ENCODE data around the gene UFD1. TPM values are rescaled to one million over a fixed set of nuclear protein-coding genes. Genes with fewer than 3 reads are reported as not detected.

UFD1 gene
- total and polyA plus RNA-seq, 2 of the 4 experiments (the other 2 are of a cell fraction), result 149 to 152 TPM

- Histone ChIP-seq H4K5ac (ENCODE audit: low read depth, low read length) (no peak overlapping the region), H3K27me3 (ENCODE audit: control insufficient read depth, insufficient read depth, low read length) (no peaks in the 10 kb centered on the region), H3K4me1 (ENCODE audit: control insufficient read depth, insufficient read depth, low read length) (peaks cover 3% of the 10 kb centered on the region), H3K14ac (replicated peaks; ENCODE audit: low read depth, low read length) (no peak overlapping the region), H4K20me1 (ENCODE audit: insufficient read depth, low read length) (no peaks in the 10 kb centered on the region), H2BK15ac (ENCODE audit: low read depth, low read length) (no peak overlapping the region), H3K4ac (ENCODE audit: low read depth, low read length) (no peak overlapping the region), H3K9ac (ENCODE audit: low read depth, low read length) (no peak overlapping the region), H4K91ac (ENCODE audit: insufficient read depth, low read depth, low read length) (no peak overlapping the region), H3K36me3 (ENCODE audit: control insufficient read depth, insufficient read depth, low read length) (peaks cover 4% of the 10 kb centered on the region), H2BK120ac (ENCODE audit: low read depth, low read length) (no peak overlapping the region), H3K4me3 (ENCODE audit: insufficient read depth, low read depth, low read length) (no peak overlapping the region), H3K18ac (ENCODE audit: low read depth, low read length) (no peak overlapping the region), H4K8ac (ENCODE audit: low read depth in 2 of 2, low read length in 2 of 2) (no peak overlapping the region), H2AFZ (replicated peaks; ENCODE audit: low read length, poor library complexity) (no peak overlapping the region), H3K23ac (ENCODE audit: low read depth, low read length) (no peak overlapping the region), H3K9me3 (ENCODE audit: control insufficient read depth, insufficient read depth, low read length) (no peaks in the 10 kb centered on the region), H3K9me1 (ENCODE audit: insufficient read depth, low read length) (peaks cover 4% of the 10 kb centered on the region; the same call in 1 of the 2 replicates), H2BK20ac (ENCODE audit: low read depth, low read length) (no peak overlapping the region), H2BK5ac (ENCODE audit: low read depth, low read length, poor library complexity, severe bottlenecking) (no peak overlapping the region), H3K56ac (ENCODE audit: extremely low read depth, insufficient read depth, low read length) (no peak overlapping the region), H3K4me2 (ENCODE audit: low read depth, low read length) (no peak overlapping the region), H3K79me1 (ENCODE audit: low read depth in 1 of 2, low read length in 2 of 2) (no peaks in the 10 kb centered on the region), H2AK9ac (replicated peaks; ENCODE audit: low read depth, low read length, poor library complexity) (no peak overlapping the region), H2AK5ac (ENCODE audit: low read depth, low read length) (no peak overlapping the region), H3K27ac (ENCODE audit: insufficient read depth, low read length) (no peak overlapping the region)
- ChIA-PET CTCF (no interaction called here), POLR2A (ENCODE audit: unreplicated experiment) (no interaction called here)
- DNase-seq (no peak), ATAC-seq (ENCODE audit: low read depth) (no peak)
- 67% methylated on average over 1 of the region's 7 CpGs; no CpG with 5 or more reads in 1 of the 2 experiments for WGBS, 2 experiments (ENCODE audit: extremely low coverage in 2 of 2, insufficient read length in 1 of 2)
- in situ Hi-C loops (cut with MboI; ENCODE audit: low sequenced_read_pairs), result no loop called here
- dilution Hi-C loops (cut with HindIII; ENCODE audit: low sequenced_read_pairs, unreplicated experiment), result no loop called here
- no TSS peak for BruUV-seq (replicated peaks)
- TF ChIP-seq, protein P1, sequence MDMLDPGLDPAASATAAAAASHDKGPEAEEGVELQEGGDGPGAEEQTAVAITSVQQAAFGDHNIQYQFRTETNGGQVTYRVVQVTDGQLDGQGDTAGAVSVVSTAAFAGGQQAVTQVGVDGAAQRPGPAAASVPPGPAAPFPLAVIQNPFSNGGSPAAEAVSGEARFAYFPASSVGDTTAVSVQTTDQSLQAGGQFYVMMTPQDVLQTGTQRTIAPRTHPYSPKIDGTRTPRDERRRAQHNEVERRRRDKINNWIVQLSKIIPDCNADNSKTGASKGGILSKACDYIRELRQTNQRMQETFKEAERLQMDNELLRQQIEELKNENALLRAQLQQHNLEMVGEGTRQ (IDR thresholded peaks at IDR 0.05; ENCODE audit: low read depth, low read length), result no peak
- TF ChIP-seq CHD1 (IDR thresholded peaks at IDR 0.05; ENCODE audit: low read depth, low read length) (no peak), CEBPB (IDR thresholded peaks at IDR 0.05; ENCODE audit: low read depth, low read length) (no peak), MXI1 (IDR thresholded peaks at IDR 0.05; ENCODE audit: borderline replicate concordance, low read depth, low read length) (no peak), MAFK (IDR thresholded peaks at IDR 0.05; ENCODE audit: low read depth, low read length) (no peak), RCOR1 (IDR thresholded peaks at IDR 0.05; ENCODE audit: insufficient replicate concordance, low read length) (no peak), RFX5 (IDR thresholded peaks at IDR 0.05; ENCODE audit: low read depth, low read length) (no peak), SMC3 (IDR thresholded peaks at IDR 0.05; ENCODE audit: low read depth, low read length) (no peak), BHLHE40 (IDR thresholded peaks at IDR 0.05; ENCODE audit: low read depth, low read length) (no peak), RAD21 (IDR thresholded peaks at IDR 0.05; ENCODE audit: low read length) (no peak), MAZ (IDR thresholded peaks at IDR 0.05; ENCODE audit: borderline replicate concordance, low read depth, low read length) (no peak), FOS (IDR thresholded peaks at IDR 0.05; ENCODE audit: low read depth, low read length) (no peak), POLR2A (IDR thresholded peaks at IDR 0.05; ENCODE audit: low read depth, low read length) (no peak), NFE2L2 (IDR thresholded peaks at IDR 0.05; ENCODE audit: low read depth, low read length) (no peak)
- TF ChIP-seq, protein P2, sequence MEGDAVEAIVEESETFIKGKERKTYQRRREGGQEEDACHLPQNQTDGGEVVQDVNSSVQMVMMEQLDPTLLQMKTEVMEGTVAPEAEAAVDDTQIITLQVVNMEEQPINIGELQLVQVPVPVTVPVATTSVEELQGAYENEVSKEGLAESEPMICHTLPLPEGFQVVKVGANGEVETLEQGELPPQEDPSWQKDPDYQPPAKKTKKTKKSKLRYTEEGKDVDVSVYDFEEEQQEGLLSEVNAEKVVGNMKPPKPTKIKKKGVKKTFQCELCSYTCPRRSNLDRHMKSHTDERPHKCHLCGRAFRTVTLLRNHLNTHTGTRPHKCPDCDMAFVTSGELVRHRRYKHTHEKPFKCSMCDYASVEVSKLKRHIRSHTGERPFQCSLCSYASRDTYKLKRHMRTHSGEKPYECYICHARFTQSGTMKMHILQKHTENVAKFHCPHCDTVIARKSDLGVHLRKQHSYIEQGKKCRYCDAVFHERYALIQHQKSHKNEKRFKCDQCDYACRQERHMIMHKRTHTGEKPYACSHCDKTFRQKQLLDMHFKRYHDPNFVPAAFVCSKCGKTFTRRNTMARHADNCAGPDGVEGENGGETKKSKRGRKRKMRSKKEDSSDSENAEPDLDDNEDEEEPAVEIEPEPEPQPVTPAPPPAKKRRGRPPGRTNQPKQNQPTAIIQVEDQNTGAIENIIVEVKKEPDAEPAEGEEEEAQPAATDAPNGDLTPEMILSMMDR (conservative IDR thresholded peaks at IDR 0.05; ENCODE audit: low read depth, low read length), result no peak
- TF ChIP-seq, protein P3, sequence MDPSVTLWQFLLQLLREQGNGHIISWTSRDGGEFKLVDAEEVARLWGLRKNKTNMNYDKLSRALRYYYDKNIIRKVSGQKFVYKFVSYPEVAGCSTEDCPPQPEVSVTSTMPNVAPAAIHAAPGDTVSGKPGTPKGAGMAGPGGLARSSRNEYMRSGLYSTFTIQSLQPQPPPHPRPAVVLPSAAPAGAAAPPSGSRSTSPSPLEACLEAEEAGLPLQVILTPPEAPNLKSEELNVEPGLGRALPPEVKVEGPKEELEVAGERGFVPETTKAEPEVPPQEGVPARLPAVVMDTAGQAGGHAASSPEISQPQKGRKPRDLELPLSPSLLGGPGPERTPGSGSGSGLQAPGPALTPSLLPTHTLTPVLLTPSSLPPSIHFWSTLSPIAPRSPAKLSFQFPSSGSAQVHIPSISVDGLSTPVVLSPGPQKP (IDR thresholded peaks at IDR 0.05; ENCODE audit: borderline replicate concordance, low read depth, low read length), result no peak
- intact Hi-C loops (cut with micrococcal nuclease), result no loop called here
Measured at GRCh38 chr22:19499236-19499879, 20.4 kb upstream of the UFD1 start.
